Left colon (tissue), 2 donors: ENCODE results near the gene DRD2. TPM values are rescaled to one million over a fixed set of nuclear protein-coding genes. Genes with fewer than 3 reads are reported as not detected.

Experiments used
- microRNA-seq, 2 donors: library from miRNA; unstranded; fragments of <30 nt; microRNA quantifications; one replicate each; pipeline versions ENCODE4 v1.1.0 to v1.2.0, GENCODE V29; 2020
- total RNA-seq, 2 donors: library from RNA; stranded (reverse); fragmentation: NEBNext Ultra II Directional; extraction: Animal tissue kit (Norgen Biotek cat#: 25700); gene quantifications; one replicate each; pipeline ENCODE4 v1.2.1, GENCODE V29; 2021
- donor health status: DM: no; HTN: no; CAD: no.
- donor health status: DM: yes; HTN: yes; CAD: no.

DRD2 gene
- total RNA-seq, 2 donors from 2014 or later, result 0.31 to 0.36 TPM

Small RNA genes within 50 kb of the gene (microRNA-seq; reads per million reads assigned to microRNA genes)
- gene MIR4301, result 0 reads per million in 2 donors

Other genes starting within 250 kb of the DRD2 start
- gene TTC12, start 160.8 kb downstream of the DRD2 start, total RNA-seq, result 10 to 100 TPM; 12.8 to 14.4 TPM
- under 1 TPM; 0.15 to 0.67 TPM for gene ANKK1, start 87.6 kb downstream of the DRD2 start, total RNA-seq
- under 1 TPM; 0.47 to 0.73 TPM for gene TMPRSS5, start 230.9 kb upstream of the DRD2 start, total RNA-seq